Measurements from ENCODE around the gene ZDHHC18. TPM values are rescaled to one million over a fixed set of nuclear protein-coding genes. Genes with fewer than 3 reads are reported as not detected.
"Not testable (repeated sequence)": the region's sequence is repeated elsewhere in the genome, so short reads cannot be mapped to it uniquely, and the experiment has no call there.

The ZDHHC18 gene
- total RNA-seq, 1 experiment from 2014 or later: 33.1 TPM

DNA sequence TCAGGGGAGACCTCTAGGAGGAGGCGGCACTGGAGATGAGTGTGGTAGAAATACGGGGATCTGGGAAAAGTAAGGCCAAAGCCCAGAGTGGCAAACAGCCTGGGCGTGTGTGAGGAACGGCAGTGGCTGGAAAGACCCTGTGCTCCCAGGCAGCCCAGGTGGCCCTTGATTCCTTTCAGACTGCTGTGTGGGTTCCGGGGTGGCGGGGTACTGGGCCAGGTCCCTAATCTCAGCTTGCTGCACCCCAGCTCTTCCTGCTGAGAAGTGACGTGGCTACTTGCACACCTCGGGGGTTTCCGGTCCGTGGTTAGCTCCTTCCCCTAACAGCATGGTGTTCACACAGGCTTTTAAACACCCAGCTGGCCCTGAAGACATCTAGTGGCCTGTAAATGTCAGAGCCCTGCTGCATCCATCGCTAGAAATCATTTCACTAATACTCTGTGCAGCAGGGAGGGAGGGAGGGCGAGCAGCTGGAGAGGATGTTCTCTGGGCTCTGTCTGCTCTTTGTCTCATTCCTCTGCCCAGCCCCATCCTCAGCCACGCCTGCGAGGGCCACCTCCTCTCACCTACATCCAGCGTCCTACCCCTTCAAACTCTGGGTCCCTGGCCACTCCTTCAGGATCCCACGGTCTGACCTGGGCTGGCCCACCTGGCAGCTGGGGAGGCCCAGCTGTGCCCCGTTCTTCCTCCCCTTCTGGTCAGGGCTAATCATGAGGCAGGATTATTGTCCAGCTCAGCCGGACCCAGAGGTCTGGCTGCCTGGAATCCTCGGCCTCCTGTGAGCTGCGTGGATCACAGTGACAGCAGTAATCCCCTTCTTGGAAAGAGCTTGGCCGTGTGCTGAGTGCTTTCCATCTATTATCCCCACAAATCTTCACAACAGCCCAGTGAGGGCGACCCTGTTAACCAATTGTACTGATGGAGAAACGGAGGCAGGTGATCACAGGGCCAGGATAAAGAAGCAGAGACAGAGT lies 7.2 kb downstream of the ZDHHC18 start:
- H3K27ac Mint-ChIP-seq: no peak overlapping the region
- H2BK5ac ChIP-seq (ENCODE audit: insufficient read length, low read length): no peak overlapping the region
- H3K9me3 ChIP-seq (ENCODE audit: control insufficient read depth, low read depth, low read length): no peaks in the 10 kb centered on the region
- H3K23me2 ChIP-seq (ENCODE audit: insufficient read length, low read depth, low read length, poor library complexity, severe bottlenecking): no peaks in the 10 kb centered on the region
- no peak overlapping the region for H4K8ac ChIP-seq (replicated peaks; ENCODE audit: insufficient read length, low read depth, low read length)
- no peak overlapping the region for H2BK12ac ChIP-seq (ENCODE audit: insufficient read length, low read depth, low read length)
- H3K23ac ChIP-seq (ENCODE audit: insufficient read length, low read depth, low read length): no peak overlapping the region
- H3K4me1 Mint-ChIP-seq: peaks cover 8 to 9% of the 10 kb centered on the region in 2 experiments
- H3K9me3 Mint-ChIP-seq: no peaks in the 10 kb centered on the region; a peak in 1 of 5 replicates
- H3K27ac ChIP-seq (ENCODE audit: insufficient read length, low read depth, low read length): no peak overlapping the region
- H3K56ac ChIP-seq (ENCODE audit: insufficient read length, low read depth, low read length): no peak overlapping the region
- H3K4ac ChIP-seq (ENCODE audit: low read depth, low read length): no peak overlapping the region
- H3K79me1 ChIP-seq (ENCODE audit: insufficient read depth, low read depth, low read length, poor library complexity, severe bottlenecking): no peaks in the 10 kb centered on the region
- no peak for DNase-seq
- no peak overlapping the region for H2AFZ ChIP-seq (ENCODE audit: low read length)
- H2BK120ac ChIP-seq (ENCODE audit: low read depth, low read length, poor library complexity, severe bottlenecking): no peak overlapping the region
- no peaks in the 10 kb centered on the region for H3K27me3 Mint-ChIP-seq (ENCODE audit: low read depth)
- TF ChIP-seq, protein P1, sequence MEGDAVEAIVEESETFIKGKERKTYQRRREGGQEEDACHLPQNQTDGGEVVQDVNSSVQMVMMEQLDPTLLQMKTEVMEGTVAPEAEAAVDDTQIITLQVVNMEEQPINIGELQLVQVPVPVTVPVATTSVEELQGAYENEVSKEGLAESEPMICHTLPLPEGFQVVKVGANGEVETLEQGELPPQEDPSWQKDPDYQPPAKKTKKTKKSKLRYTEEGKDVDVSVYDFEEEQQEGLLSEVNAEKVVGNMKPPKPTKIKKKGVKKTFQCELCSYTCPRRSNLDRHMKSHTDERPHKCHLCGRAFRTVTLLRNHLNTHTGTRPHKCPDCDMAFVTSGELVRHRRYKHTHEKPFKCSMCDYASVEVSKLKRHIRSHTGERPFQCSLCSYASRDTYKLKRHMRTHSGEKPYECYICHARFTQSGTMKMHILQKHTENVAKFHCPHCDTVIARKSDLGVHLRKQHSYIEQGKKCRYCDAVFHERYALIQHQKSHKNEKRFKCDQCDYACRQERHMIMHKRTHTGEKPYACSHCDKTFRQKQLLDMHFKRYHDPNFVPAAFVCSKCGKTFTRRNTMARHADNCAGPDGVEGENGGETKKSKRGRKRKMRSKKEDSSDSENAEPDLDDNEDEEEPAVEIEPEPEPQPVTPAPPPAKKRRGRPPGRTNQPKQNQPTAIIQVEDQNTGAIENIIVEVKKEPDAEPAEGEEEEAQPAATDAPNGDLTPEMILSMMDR (conservative IDR thresholded peaks at IDR 0.05): no peak
- H3K36me3 Mint-ChIP-seq (ENCODE audit: insufficient read depth in 1 of 3, low read depth in 3 of 3): peaks cover 34 to 55% (median 48%) of the 10 kb centered on the region in 3 experiments
- no peak overlapping the region for H3K14ac ChIP-seq (ENCODE audit: insufficient read depth, low read length)
- H3T11ph ChIP-seq (ENCODE audit: low read length): no peak overlapping the region
- H2BK15ac ChIP-seq (ENCODE audit: low read depth, low read length): no peak overlapping the region
- no CpG with 5 or more reads among the region's 23 CpGs for WGBS (ENCODE audit: extremely low coverage, insufficient read length, low lambda C conversion rate)
- no peaks in the 10 kb centered on the region for H3K27me3 ChIP-seq (ENCODE audit: insufficient read depth, low read length)
- H3K18ac ChIP-seq (ENCODE audit: insufficient read length, low read depth, low read length): no peak overlapping the region
- H4K91ac ChIP-seq (ENCODE audit: insufficient read length, low read depth, low read length): no peak overlapping the region
- no peak overlapping the region for H2BK20ac ChIP-seq (ENCODE audit: low read depth, low read length, poor library complexity, severe bottlenecking)
- H4K5ac ChIP-seq (ENCODE audit: insufficient read length, low read depth, low read length): no peak overlapping the region
- no peak overlapping the region for H3K4me2 ChIP-seq (ENCODE audit: insufficient read depth, insufficient read length, low read length)
- H2AK5ac ChIP-seq (ENCODE audit: insufficient read length, low read length): no peak overlapping the region
- H3K9ac ChIP-seq (ENCODE audit: extremely low read depth, insufficient read length, low read length): no peak overlapping the region
- H3K4me1 ChIP-seq (ENCODE audit: insufficient read depth, low read length): no peaks in the 10 kb centered on the region
- no peak overlapping the region for H3K4me3 Mint-ChIP-seq
- no peaks in the 10 kb centered on the region; the same call in 1 of the 2 replicates for H3K79me2 ChIP-seq (ENCODE audit: insufficient read depth, low read length)
- no peaks in the 10 kb centered on the region for H4K20me1 ChIP-seq (ENCODE audit: control insufficient read depth, insufficient read depth, insufficient read length)

DNA sequence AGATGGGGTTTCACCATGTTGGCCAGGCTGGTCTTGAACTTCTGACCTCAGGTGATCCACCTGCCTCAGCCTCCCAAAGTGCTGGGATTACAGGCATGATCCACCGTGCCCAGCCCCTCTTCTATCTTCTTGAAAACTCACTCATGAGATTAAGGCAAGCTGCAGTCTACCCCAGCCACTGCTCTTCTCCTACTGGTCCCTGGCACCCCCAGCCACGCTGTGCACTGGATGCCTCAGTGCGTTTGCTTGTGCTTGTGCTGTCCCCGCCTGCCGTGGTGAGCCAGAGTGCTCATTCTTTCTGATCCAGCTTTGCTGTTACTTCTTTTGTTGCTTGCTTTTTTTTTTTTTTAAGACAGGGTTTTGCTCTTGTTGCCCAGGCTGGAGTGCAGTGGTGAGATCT lies 11.2 kb downstream of the ZDHHC18 start:
- not testable (repeated sequence) for H2BK5ac ChIP-seq (ENCODE audit: insufficient read length, low read length); H3K27ac ChIP-seq (ENCODE audit: insufficient read length, low read depth, low read length); H3K9ac ChIP-seq (ENCODE audit: extremely low read depth, insufficient read length, low read length); H3K4me2 ChIP-seq (ENCODE audit: insufficient read depth, insufficient read length, low read length); H3K4me3 Mint-ChIP-seq; H2BK120ac ChIP-seq (ENCODE audit: low read depth, low read length, poor library complexity, severe bottlenecking); H2BK20ac ChIP-seq (ENCODE audit: low read depth, low read length, poor library complexity, severe bottlenecking); H3K4me1 ChIP-seq (ENCODE audit: insufficient read depth, low read length); H3K9me3 Mint-ChIP-seq; DNase-seq; H3K27ac Mint-ChIP-seq; H4K8ac ChIP-seq (replicated peaks; ENCODE audit: insufficient read length, low read depth, low read length); H3K56ac ChIP-seq (ENCODE audit: insufficient read length, low read depth, low read length); H2BK12ac ChIP-seq (ENCODE audit: insufficient read length, low read depth, low read length); H3K27me3 Mint-ChIP-seq (ENCODE audit: low read depth); H3K18ac ChIP-seq (ENCODE audit: insufficient read length, low read depth, low read length); H3K9me3 ChIP-seq (ENCODE audit: control insufficient read depth, low read depth, low read length); H3K27me3 ChIP-seq (ENCODE audit: insufficient read depth, low read length); H3K4ac ChIP-seq (ENCODE audit: low read depth, low read length); H3K23ac ChIP-seq (ENCODE audit: insufficient read length, low read depth, low read length); H2AK5ac ChIP-seq (ENCODE audit: insufficient read length, low read length); H3T11ph ChIP-seq (ENCODE audit: low read length); H2BK15ac ChIP-seq (ENCODE audit: low read depth, low read length); H3K79me1 ChIP-seq (ENCODE audit: insufficient read depth, low read depth, low read length, poor library complexity, severe bottlenecking); H3K14ac ChIP-seq (ENCODE audit: insufficient read depth, low read length); H4K5ac ChIP-seq (ENCODE audit: insufficient read length, low read depth, low read length); H3K23me2 ChIP-seq (ENCODE audit: insufficient read length, low read depth, low read length, poor library complexity, severe bottlenecking); H4K91ac ChIP-seq (ENCODE audit: insufficient read length, low read depth, low read length); H2AFZ ChIP-seq (ENCODE audit: low read length); H3K4me1 Mint-ChIP-seq; H3K79me2 ChIP-seq (ENCODE audit: insufficient read depth, low read length); H4K20me1 ChIP-seq (ENCODE audit: control insufficient read depth, insufficient read depth, insufficient read length)
- peaks cover 33 to 65% (median 55%) of the 10 kb centered on the region in 3 experiments for H3K36me3 Mint-ChIP-seq (ENCODE audit: insufficient read depth in 1 of 3, low read depth in 3 of 3)
- WGBS (ENCODE audit: extremely low coverage, insufficient read length, low lambda C conversion rate): no CpG with 5 or more reads among the region's 5 CpGs
